B cell (primary cell): ENCODE measurements around the gene HMCN1. TPM values are rescaled to one million over a fixed set of nuclear protein-coding genes. Genes with fewer than 3 reads are reported as not detected.

Experiments
- ATAC-seq: fragments of 200-7000 bp; cut with Tn5 transposase; one replicate; pipeline ENCODE4 v1.10.0; 2021; ENCODE audit warnings: low read depth, mild to moderate bottlenecking, moderate number of reproducible peaks, moderate library complexity
- CTCF ChIA-PET: fragments of 350-600 bp; sonication (Branson Sonifier 250); formaldehyde crosslinking; loops from one replicate; lab custom pipeline; 2021; ENCODE audit warnings: antibody characterized with exemption, inconsistent platforms; lab: Charles Lee
- POLR2A ChIA-PET: fragments of 350-600 bp; sonication (Branson Sonifier 250); formaldehyde crosslinking; loops from one replicate; lab custom pipeline; 2021; ENCODE audit warnings: antibody characterized with exemption; lab: Charles Lee
- DNase-seq: peaks from one replicate; pipeline ENCODE4 v3.0.0; 2013
- H2AFZ ChIP-seq: 2 replicates; pipeline ENCODE4 v1.6.1; 2012; ENCODE audit warnings: mild to moderate bottlenecking, low read depth, low read length; ENCODE audit not compliant: insufficient read depth, poor library complexity, severe bottlenecking
- H3K27ac ChIP-seq, 2 donors: 1 replicate in 1 of 2; 2 replicates in 1 of 2; pipeline ENCODE4 v1.5.1; 2012 to 2013; ENCODE audit warnings: low read length in 2 of 2, mild to moderate bottlenecking in 2 of 2, moderate library complexity in 1 of 2
- H3K27me3 ChIP-seq, 4 experiments: fragments of 200-600 bp in 1 of 4; sonication (generic) in 1 of 4; replicated peaks in 1 of 4; 1 replicate in 2 of 4; 2 replicates in 2 of 4; pipeline versions ENCODE4 v1.6.1 to v1.7.0; 2013 to 2016; ENCODE audit warnings: low read length in 3 of 4, mild to moderate bottlenecking in 2 of 4, mixed read lengths in 1 of 4, moderate library complexity in 1 of 4; ENCODE audit not compliant: insufficient read depth in 4 of 4, control insufficient read depth in 3 of 4; ENCODE audit errors: control extremely low read depth in 1 of 4
- H3K36me3 ChIP-seq, 2 experiments: replicated peaks in 1 of 2; 1 replicate in 1 of 2; 2 replicates in 1 of 2; pipeline versions ENCODE4 v1.6.1 to v1.7.1; 2013; ENCODE audit warnings: low read length in 1 of 2; ENCODE audit not compliant: insufficient read depth in 2 of 2, control insufficient read depth in 1 of 2; ENCODE audit errors: control extremely low read depth in 1 of 2, extremely low read depth in 1 of 2
- H3K4me1 ChIP-seq, 2 donors: fragments of 200-600 bp in 1 of 2; sonication (generic) in 1 of 2; 1 replicate in 1 of 2; 2 replicates in 1 of 2; pipeline versions ENCODE4 v1.5.1 to v1.6.1; 2013 to 2017; ENCODE audit warnings: low read length in 2 of 2; ENCODE audit not compliant: control insufficient read depth in 2 of 2, insufficient read depth in 2 of 2
- H3K4me2 ChIP-seq: replicated peaks from 2 replicates; pipeline ENCODE3; 2012; ENCODE audit warnings: mild to moderate bottlenecking, low read depth, low read length; ENCODE audit not compliant: poor library complexity, severe bottlenecking
- H3K4me3 ChIP-seq, 5 experiments: fragments of 200-600 bp in 1 of 5; sonication (generic) in 1 of 5; 1 replicate in 3 of 5; 2 replicates in 2 of 5; pipeline versions ENCODE4 v1.5.1 to v1.7.0; 2011 to 2016; ENCODE audit warnings: low read length in 4 of 5, mild to moderate bottlenecking in 4 of 5, low read depth in 2 of 5, control low read depth in 1 of 5, moderate library complexity in 1 of 5; ENCODE audit not compliant: insufficient read depth in 1 of 5; ENCODE audit errors: control extremely low read depth in 1 of 5, extremely low read depth in 1 of 5
- H3K79me2 ChIP-seq: fragments of 200-600 bp; sonication (generic); one replicate; pipeline ENCODE4 v1.6.0; 2016; ENCODE audit warnings: low read length; ENCODE audit not compliant: control insufficient read depth, insufficient read depth
- H3K9ac ChIP-seq: fragments of 200-600 bp; sonication (generic); 2 replicates; pipeline ENCODE4 v1.6.1; 2017; ENCODE audit warnings: mild to moderate bottlenecking, low read length, moderate library complexity
- H3K9me3 ChIP-seq, 3 donors: one replicate each; pipeline versions ENCODE4 v1.6.1 to v1.7.1; 2013; ENCODE audit warnings: low read length in 2 of 3; ENCODE audit not compliant: control insufficient read depth in 2 of 3, insufficient read depth in 1 of 3; ENCODE audit errors: control extremely low read depth in 1 of 3
- H4K20me1 ChIP-seq: 2 replicates; pipeline ENCODE4 v1.6.0; 2012; ENCODE audit warnings: mild to moderate bottlenecking, low read length; ENCODE audit not compliant: insufficient read depth, control insufficient read depth, poor library complexity, severe bottlenecking
- H3K27ac Mint-ChIP-seq: one replicate; pipeline ENCODE4 v1.8.0; 2021; ENCODE audit warnings: mixed read lengths
- H3K27me3 Mint-ChIP-seq: one replicate; pipeline ENCODE4 v1.8.0; 2021; ENCODE audit warnings: mixed read lengths
- H3K4me1 Mint-ChIP-seq: one replicate; pipeline ENCODE4 v1.8.0; 2021; ENCODE audit warnings: mixed read lengths
- H3K4me3 Mint-ChIP-seq: one replicate; pipeline ENCODE4 v1.8.0; 2021; ENCODE audit warnings: mixed read lengths
- H3K9me3 Mint-ChIP-seq: one replicate; pipeline ENCODE4 v1.8.0; 2022; ENCODE audit warnings: mixed read lengths; ENCODE audit not compliant: insufficient read depth
- EZH2 ChIP-seq: IDR thresholded peaks from 2 replicates; pipeline ENCODE4 v1.6.1; 2012; ENCODE audit warnings: borderline replicate concordance, low read depth, mild to moderate bottlenecking, moderate library complexity, low read length; ENCODE audit not compliant: insufficient read depth, poor library complexity, severe bottlenecking
- WGBS: methylation state at CpG from one replicate; pipeline ENCODE4 v1.1.5; 2013; ENCODE audit warnings: missing lambda C conversion rate; ENCODE audit not compliant: insufficient coverage; 5-methylcytosine and 5-hydroxymethylcytosine counted together
- intact Hi-C: fragments of 100-400 bp; cut with micrococcal nuclease; formaldehyde crosslinking; loops from one replicate; pipeline ENCODE4 v1.10.0; 2022
- polyA plus RNA-seq: library from polyadenylated mRNA; depleted of rRNA; stranded (reverse); fragments of >200 nt; gene quantifications from 2 replicates; pipeline ENCODE4 v1.2.3, GENCODE V29; 2012
- total RNA-seq, 2 donors: library from RNA; stranded (reverse); fragments of 120-200 nt in 1 of 2; gene quantifications; 1 replicate in 1 of 2; 2 replicates in 1 of 2; pipeline versions ENCODE4 v1.2.3 to v1.2.4, GENCODE V29; 2013 to 2022
- TF ChIP-seq, protein P1 (sequence below): fragments of 200-600 bp; IDR thresholded peaks from one replicate; pipeline ENCODE4 v1.8.0; 2022; ENCODE audit warnings: antibody characterized with exemption, mild to moderate bottlenecking

The HMCN1 gene
- total and polyA plus RNA-seq, 2 donors (not counting 1 experiment from before 2014, with no cell fraction given), result not detected

GRCh38 chr1:186235696-186236095, 501.5 kb downstream of the HMCN1 start:
- no peaks in the 10 kb centered on the region for H3K4me1 Mint-ChIP-seq
- DNase-seq (no peak), ATAC-seq (no peak)
- H3K9me3 ChIP-seq, result no peaks in the 10 kb centered on the region
- H3K4me3 Mint-ChIP-seq, result no peak overlapping the region
- no peak for TF ChIP-seq EZH2
- TF ChIP-seq, protein P1, sequence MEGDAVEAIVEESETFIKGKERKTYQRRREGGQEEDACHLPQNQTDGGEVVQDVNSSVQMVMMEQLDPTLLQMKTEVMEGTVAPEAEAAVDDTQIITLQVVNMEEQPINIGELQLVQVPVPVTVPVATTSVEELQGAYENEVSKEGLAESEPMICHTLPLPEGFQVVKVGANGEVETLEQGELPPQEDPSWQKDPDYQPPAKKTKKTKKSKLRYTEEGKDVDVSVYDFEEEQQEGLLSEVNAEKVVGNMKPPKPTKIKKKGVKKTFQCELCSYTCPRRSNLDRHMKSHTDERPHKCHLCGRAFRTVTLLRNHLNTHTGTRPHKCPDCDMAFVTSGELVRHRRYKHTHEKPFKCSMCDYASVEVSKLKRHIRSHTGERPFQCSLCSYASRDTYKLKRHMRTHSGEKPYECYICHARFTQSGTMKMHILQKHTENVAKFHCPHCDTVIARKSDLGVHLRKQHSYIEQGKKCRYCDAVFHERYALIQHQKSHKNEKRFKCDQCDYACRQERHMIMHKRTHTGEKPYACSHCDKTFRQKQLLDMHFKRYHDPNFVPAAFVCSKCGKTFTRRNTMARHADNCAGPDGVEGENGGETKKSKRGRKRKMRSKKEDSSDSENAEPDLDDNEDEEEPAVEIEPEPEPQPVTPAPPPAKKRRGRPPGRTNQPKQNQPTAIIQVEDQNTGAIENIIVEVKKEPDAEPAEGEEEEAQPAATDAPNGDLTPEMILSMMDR, result no peak
- no peaks in the 10 kb centered on the region for H3K27me3 Mint-ChIP-seq
- intact Hi-C loops, result no loop called here
- no peaks in the 10 kb centered on the region for H4K20me1 ChIP-seq
- no peaks in the 10 kb centered on the region for H3K36me3 ChIP-seq
- no peaks in the 10 kb centered on the region for H3K27me3 ChIP-seq
- no peaks in the 10 kb centered on the region for H3K4me1 ChIP-seq
- no peak overlapping the region for H2AFZ ChIP-seq
- H3K9me3 Mint-ChIP-seq, result no peaks in the 10 kb centered on the region
- H3K4me3 ChIP-seq, result no peak overlapping the region
- WGBS, result 95% methylated on average over 4 of the region's 4 CpGs
- ChIA-PET POLR2A (no interaction called here), CTCF (no interaction called here)
- no peak overlapping the region for H3K4me2 ChIP-seq
- no peaks in the 10 kb centered on the region for H3K79me2 ChIP-seq
- no peak overlapping the region for H3K27ac Mint-ChIP-seq
- no peak overlapping the region for H3K27ac ChIP-seq
- no peak overlapping the region for H3K9ac ChIP-seq

GRCh38 chr1:186236921-186237320, 502.7 kb downstream of the HMCN1 start:
- TF ChIP-seq EZH2, result no peak
- TF ChIP-seq, protein P1, result no peak
- no peaks in the 10 kb centered on the region for H3K27me3 Mint-ChIP-seq
- H2AFZ ChIP-seq, result no peak overlapping the region

More at GRCh38 chr1:186236921-186237320, 502.7 kb downstream of the HMCN1 start:
- CTCF ChIA-PET, result no interaction called here
- Histone ChIP-seq H3K36me3 (no peaks in the 10 kb centered on the region), H3K27ac (no peak overlapping the region), H3K9ac (no peak overlapping the region), H3K4me1 (no peaks in the 10 kb centered on the region), H3K79me2 (no peaks in the 10 kb centered on the region), H3K4me3 (no peak overlapping the region), H3K27me3 (no peaks in the 10 kb centered on the region), H3K9me3 (no peaks in the 10 kb centered on the region), H3K4me2 (no peak overlapping the region), H4K20me1 (no peaks in the 10 kb centered on the region)
- no peak overlapping the region for H3K27ac Mint-ChIP-seq
- no peaks in the 10 kb centered on the region for H3K4me1 Mint-ChIP-seq
- H3K4me3 Mint-ChIP-seq, result no peak overlapping the region
- WGBS, result no CpG with 5 or more reads among the region's 3 CpGs
- intact Hi-C loops, result no loop called here
- POLR2A ChIA-PET, result no interaction called here
- DNase-seq (no peak), ATAC-seq (no peak)
- no peaks in the 10 kb centered on the region for H3K9me3 Mint-ChIP-seq
